ENCODE measurements around the gene TMEM31. TPM values are rescaled to one million over a fixed set of nuclear protein-coding genes. Genes with fewer than 3 reads are reported as not detected.

TMEM31 gene
- total and polyA plus RNA-seq, 2 of the 4 experiments (the other 2 are of a cell fraction) = 0.17 TPM; not detected in 1

DNA sequence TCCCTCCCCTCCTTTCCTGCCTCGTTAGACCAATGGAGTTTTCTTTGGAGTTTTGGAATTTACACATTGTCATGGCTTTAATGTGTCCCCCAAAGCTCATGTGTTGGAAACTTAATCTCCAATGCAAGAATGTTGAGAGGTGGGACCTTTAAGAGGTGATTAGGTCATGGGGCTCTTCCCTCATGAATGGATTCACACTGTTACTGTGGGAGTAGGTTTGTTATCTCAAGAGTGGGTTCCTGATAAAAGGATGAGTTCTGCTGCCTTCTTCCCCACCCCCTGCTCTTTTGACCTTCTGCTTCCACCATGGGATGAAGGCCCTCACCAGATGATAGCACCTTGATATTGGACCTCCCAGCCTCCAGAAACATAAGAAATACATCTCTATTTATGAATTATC, 41.0 kb upstream of the TMEM31 start:
- CTCF ChIA-PET = no interaction called here
- H3K4me1 ChIP-seq (ENCODE audit: control insufficient read depth, insufficient read depth, low read length) = no peaks in the 10 kb centered on the region
- in situ Hi-C loops (cut with MboI; ENCODE audit: low sequenced_read_pairs) = loop anchor here (10.0 kb wide), 1 partner anchor 135 kb away; no protein-coding TSS in a partner anchor

More for the DNA sequence above, 41.0 kb upstream of the TMEM31 start:
- peaks cover 5% of the 10 kb centered on the region for H4K20me1 ChIP-seq (ENCODE audit: insufficient read depth, low read length)
- ATAC-seq (ENCODE audit: low read depth) (no peak), DNase-seq (no peak)
- H2BK20ac ChIP-seq (ENCODE audit: low read depth, low read length) = no peak overlapping the region
- no peak overlapping the region for H2AK5ac ChIP-seq (ENCODE audit: low read depth, low read length)
- no peak overlapping the region for H3K56ac ChIP-seq (ENCODE audit: extremely low read depth, insufficient read depth, low read length)
- no peak overlapping the region for H2BK15ac ChIP-seq (ENCODE audit: low read depth, low read length)
- dilution Hi-C loops (cut with HindIII; ENCODE audit: low sequenced_read_pairs, unreplicated experiment) = no loop called here
- TF ChIP-seq ELK1 (IDR thresholded peaks at IDR 0.05; ENCODE audit: borderline replicate concordance, low read depth, low read length) = no peak
- no peak for TF ChIP-seq BHLHE40 (IDR thresholded peaks at IDR 0.05; ENCODE audit: low read depth, low read length)
- no peak for TF ChIP-seq MAZ (IDR thresholded peaks at IDR 0.05; ENCODE audit: borderline replicate concordance, low read depth, low read length)
- TF ChIP-seq, protein P1, sequence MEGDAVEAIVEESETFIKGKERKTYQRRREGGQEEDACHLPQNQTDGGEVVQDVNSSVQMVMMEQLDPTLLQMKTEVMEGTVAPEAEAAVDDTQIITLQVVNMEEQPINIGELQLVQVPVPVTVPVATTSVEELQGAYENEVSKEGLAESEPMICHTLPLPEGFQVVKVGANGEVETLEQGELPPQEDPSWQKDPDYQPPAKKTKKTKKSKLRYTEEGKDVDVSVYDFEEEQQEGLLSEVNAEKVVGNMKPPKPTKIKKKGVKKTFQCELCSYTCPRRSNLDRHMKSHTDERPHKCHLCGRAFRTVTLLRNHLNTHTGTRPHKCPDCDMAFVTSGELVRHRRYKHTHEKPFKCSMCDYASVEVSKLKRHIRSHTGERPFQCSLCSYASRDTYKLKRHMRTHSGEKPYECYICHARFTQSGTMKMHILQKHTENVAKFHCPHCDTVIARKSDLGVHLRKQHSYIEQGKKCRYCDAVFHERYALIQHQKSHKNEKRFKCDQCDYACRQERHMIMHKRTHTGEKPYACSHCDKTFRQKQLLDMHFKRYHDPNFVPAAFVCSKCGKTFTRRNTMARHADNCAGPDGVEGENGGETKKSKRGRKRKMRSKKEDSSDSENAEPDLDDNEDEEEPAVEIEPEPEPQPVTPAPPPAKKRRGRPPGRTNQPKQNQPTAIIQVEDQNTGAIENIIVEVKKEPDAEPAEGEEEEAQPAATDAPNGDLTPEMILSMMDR (conservative IDR thresholded peaks at IDR 0.05; ENCODE audit: low read depth, low read length) = no peak
- TF ChIP-seq SMC3 (IDR thresholded peaks at IDR 0.05; ENCODE audit: low read depth, low read length) = no peak
- TF ChIP-seq FOS (IDR thresholded peaks at IDR 0.05; ENCODE audit: low read depth, low read length) = no peak
- TF ChIP-seq NFE2L2 (IDR thresholded peaks at IDR 0.05; ENCODE audit: low read depth, low read length) = no peak
- TF ChIP-seq USF2 (IDR thresholded peaks at IDR 0.05; ENCODE audit: low read depth, low read length) = no peak
- TF ChIP-seq POLR2A (IDR thresholded peaks at IDR 0.05; ENCODE audit: low read depth, low read length) = no peak
- no peak for TF ChIP-seq RCOR1 (IDR thresholded peaks at IDR 0.05; ENCODE audit: insufficient replicate concordance, low read length)
- no peak for TF ChIP-seq RFX5 (IDR thresholded peaks at IDR 0.05; ENCODE audit: low read depth, low read length)
- no peak for TF ChIP-seq MXI1 (IDR thresholded peaks at IDR 0.05; ENCODE audit: borderline replicate concordance, low read depth, low read length)
- TF ChIP-seq RAD21 (IDR thresholded peaks at IDR 0.05; ENCODE audit: low read length) = no peak
- no peak for TF ChIP-seq CEBPB (IDR thresholded peaks at IDR 0.05; ENCODE audit: low read depth, low read length)
- no peak for TF ChIP-seq CHD1 (IDR thresholded peaks at IDR 0.05; ENCODE audit: low read depth, low read length)
- no peak for TF ChIP-seq MAFK (IDR thresholded peaks at IDR 0.05; ENCODE audit: low read depth, low read length)
- no peak overlapping the region for H3K23ac ChIP-seq (ENCODE audit: low read depth, low read length)
- H3K9me1 ChIP-seq (ENCODE audit: insufficient read depth, low read length) = peaks cover 8% of the 10 kb centered on the region
- no peaks in the 10 kb centered on the region for H3K36me3 ChIP-seq (ENCODE audit: control insufficient read depth, insufficient read depth, low read length)
- POLR2A ChIA-PET (ENCODE audit: unreplicated experiment) = no interaction called here
- no peaks in the 10 kb centered on the region for H3K79me1 ChIP-seq (ENCODE audit: low read depth in 1 of 2, low read length in 2 of 2)
- peaks cover 8% of the 10 kb centered on the region for H3K27me3 ChIP-seq (ENCODE audit: control insufficient read depth, insufficient read depth, low read length)
- H3K4me3 ChIP-seq (ENCODE audit: insufficient read depth, low read depth, low read length) = no peak overlapping the region
- H4K5ac ChIP-seq (ENCODE audit: low read depth, low read length) = no peak overlapping the region
- no peak overlapping the region for H3K18ac ChIP-seq (ENCODE audit: low read depth, low read length)
- H3K9me3 ChIP-seq (ENCODE audit: control insufficient read depth, insufficient read depth, low read length) = no peaks in the 10 kb centered on the region
- no peak overlapping the region for H3K27ac ChIP-seq (ENCODE audit: insufficient read depth, low read length)
- no peak overlapping the region for H4K91ac ChIP-seq (ENCODE audit: insufficient read depth, low read depth, low read length)
- no peak overlapping the region for H3K4ac ChIP-seq (ENCODE audit: low read depth, low read length)
- H4K8ac ChIP-seq (ENCODE audit: low read depth in 2 of 2, low read length in 2 of 2) = no peak overlapping the region
- H3K4me2 ChIP-seq (ENCODE audit: low read depth, low read length) = no peak overlapping the region
- intact Hi-C loops (cut with micrococcal nuclease) = no loop called here
- BruUV-seq (replicated peaks) = no TSS peak
- no CpG with 5 or more reads among the region's 1 CpG for WGBS, 2 experiments (ENCODE audit: extremely low coverage in 2 of 2, insufficient read length in 1 of 2)
- no peak overlapping the region for H3K14ac ChIP-seq (replicated peaks; ENCODE audit: low read depth, low read length)
- no peak overlapping the region for H3K9ac ChIP-seq (ENCODE audit: low read depth, low read length)
- H2AFZ ChIP-seq (replicated peaks; ENCODE audit: low read length, poor library complexity) = no peak overlapping the region
- no peak overlapping the region for H2AK9ac ChIP-seq (replicated peaks; ENCODE audit: low read depth, low read length, poor library complexity)
- no peak overlapping the region for H2BK120ac ChIP-seq (ENCODE audit: low read depth, low read length)
- H2BK5ac ChIP-seq (ENCODE audit: low read depth, low read length, poor library complexity, severe bottlenecking) = no peak overlapping the region

Measured in IMR-90 (cell line).